HG02884 (cell line): ENCODE results near the gene TANGO6.
"Not testable (repeated sequence)": the region's sequence is repeated elsewhere in the genome, so short reads cannot be mapped to it uniquely, and the experiment has no call there.

Source experiments
- ATAC-seq: cut with Tn5 transposase; IDR thresholded peaks from one replicate; pipeline ENCODE4 v1.9.1; 2021; ENCODE audit warnings: mild to moderate bottlenecking, moderate library complexity; ENCODE audit not compliant: unreplicated experiment

Gene TANGO6

GRCh38 chr16:69114346-69114975, 271.1 kb downstream of the TANGO6 start:
- no peak for ATAC-seq

GRCh38 chr16:69114976-69115355, 271.6 kb downstream of the TANGO6 start:
- no peak for ATAC-seq

- no peak for ATAC-seq
Measured at GRCh38 chr16:69115361-69115760, 272.0 kb downstream of the TANGO6 start.

- no peak for ATAC-seq
Measured at GRCh38 chr16:69115837-69116236, 272.5 kb downstream of the TANGO6 start.

- no peak for ATAC-seq
Measured at GRCh38 chr16:69116256-69116875, 273.0 kb downstream of the TANGO6 start.

GRCh38 chr16:69116906-69117305, 273.6 kb downstream of the TANGO6 start:
- ATAC-seq, result no peak

GRCh38 chr16:69118468-69118867, 275.1 kb downstream of the TANGO6 start:
- no peak for ATAC-seq

- no peak for ATAC-seq
Measured at GRCh38 chr16:69118994-69119393, 275.7 kb downstream of the TANGO6 start.

GRCh38 chr16:69119536-69119935, 276.2 kb downstream of the TANGO6 start:
- ATAC-seq, result no peak

GRCh38 chr16:69120096-69120664, 276.8 kb downstream of the TANGO6 start:
- no peak for ATAC-seq

GRCh38 chr16:69123910-69124309, 280.6 kb downstream of the TANGO6 start:
- ATAC-seq, result no peak

- not testable (repeated sequence) for ATAC-seq
Measured at GRCh38 chr16:69124406-69124805, 281.1 kb downstream of the TANGO6 start.

- not testable (repeated sequence) for ATAC-seq
Measured at GRCh38 chr16:69124961-69125360, 281.6 kb downstream of the TANGO6 start.

GRCh38 chr16:69126221-69126620, 282.9 kb downstream of the TANGO6 start:
- ATAC-seq, result no peak

GRCh38 chr16:69126801-69127200, 283.5 kb downstream of the TANGO6 start:
- not testable (repeated sequence) for ATAC-seq

- no peak for ATAC-seq
Measured at GRCh38 chr16:69127966-69128510, 284.7 kb downstream of the TANGO6 start.

- no peak for ATAC-seq
Measured at GRCh38 chr16:69130461-69130860, 287.1 kb downstream of the TANGO6 start.

- ATAC-seq, result no peak
Measured at GRCh38 chr16:69131167-69131838, 288.0 kb downstream of the TANGO6 start.

GRCh38 chr16:69131839-69132423, 288.6 kb downstream of the TANGO6 start:
- ATAC-seq, result peak; percentile 36

- ATAC-seq, result peak; percentile 86
Measured at GRCh38 chr16:69132424-69133252, 289.3 kb downstream of the TANGO6 start, which contains the start of the genes CHTF8 and UTP4. Gene CHTF8, minus strand, starts transcription at chr16:69132588. Its CDS starts 11,130 bp downstream, at chr16:69121458. Gene UTP4, plus strand, starts transcription at chr16:69132649. Its CDS starts 811 bp downstream, at chr16:69133460.
